Neural crest cell (in vitro differentiated cells): ENCODE measurements around the gene LRRC15. TPM values are rescaled to one million over a fixed set of nuclear protein-coding genes. Genes with fewer than 3 reads are reported as not detected.

Experiments used
- DNase-seq: peaks from one replicate; pipeline ENCODE4 v3.0.0; 2021; ENCODE audit warnings: low read depth, mixed read lengths, low spot score
- H3K27ac Mint-ChIP-seq: one replicate; pipeline ENCODE4 v1.8.0; 2021; ENCODE audit warnings: mild to moderate bottlenecking, mixed read lengths; ENCODE audit not compliant: unreplicated experiment
- H3K27me3 Mint-ChIP-seq: 2 replicates; pipeline ENCODE4 v1.8.0; 2021; ENCODE audit warnings: low read depth, mild to moderate bottlenecking, mixed read lengths
- H3K36me3 Mint-ChIP-seq: 2 replicates; pipeline ENCODE4 v1.8.0; 2021; ENCODE audit warnings: low read depth, mild to moderate bottlenecking, mixed read lengths
- H3K4me1 Mint-ChIP-seq: 2 replicates; pipeline ENCODE4 v1.8.0; 2021; ENCODE audit warnings: mixed read lengths
- H3K4me3 Mint-ChIP-seq: one replicate; pipeline ENCODE4 v1.8.0; 2021; ENCODE audit warnings: mild to moderate bottlenecking, mixed read lengths
- H3K9me3 Mint-ChIP-seq: 2 replicates; pipeline ENCODE4 v1.8.0; 2021; ENCODE audit warnings: mixed read lengths
- CTCF ChIP-seq: fragments of 200-600 bp; sonication (generic); conservative IDR thresholded peaks from 2 replicates; pipeline ENCODE4 v1.5.0; 2021; ENCODE audit warnings: antibody characterized with exemption, mild to moderate bottlenecking
- long read RNA-seq: library from polyadenylated mRNA; unstranded; transcript quantifications from one replicate; pipeline ENCODE4 v2.0.0, GENCODE V29; 2020
- total RNA-seq: library from RNA; stranded (reverse); gene quantifications from 2 replicates; pipeline ENCODE4 v1.2.1, GENCODE V29; 2021

The LRRC15 gene
- not detected in 2 replicates for total RNA-seq
- long read RNA-seq, result 0 reads

- no peaks in the 10 kb centered on the region for H3K9me3 Mint-ChIP-seq
- DNase-seq, result no peak
- TF ChIP-seq CTCF, result no peak
- peaks cover 18% of the 10 kb centered on the region for H3K4me1 Mint-ChIP-seq
- no peak within 1 kb of the TSS for H3K4me3 Mint-ChIP-seq
- no peaks in the 10 kb centered on the region for H3K36me3 Mint-ChIP-seq
- peaks cover 49% of the 10 kb centered on the region for H3K27me3 Mint-ChIP-seq
- H3K27ac Mint-ChIP-seq, result no peak within 1 kb of the TSS
Measured at GRCh38 chr3:194369522-194370279, at the start of gene LRRC15. TSS of gene LRRC15 (minus strand) at chr3:194369743. CDS start at chr3:194361043, 8,700 bp downstream.

- Mint-ChIP-seq H3K9me3 (peaks cover 3% of the 10 kb centered on the region), H3K27me3 (no peaks in the 10 kb centered on the region), H3K36me3 (peaks cover 22% of the 10 kb centered on the region), H3K27ac (no peak overlapping the region), H3K4me3 (no peak overlapping the region), H3K4me1 (peaks cover 4% of the 10 kb centered on the region)
- TF ChIP-seq CTCF, result no peak
- DNase-seq, result no peak
Measured at GRCh38 chr3:194418671-194419070, 49.1 kb upstream of the LRRC15 start.

GRCh38 chr3:194407423-194407822 lies 37.9 kb upstream of the LRRC15 start:
- DNase-seq, result no peak
- Mint-ChIP-seq H3K9me3 (no peaks in the 10 kb centered on the region), H3K4me1 (peaks cover 19% of the 10 kb centered on the region), H3K27ac (no peak overlapping the region), H3K27me3 (no peaks in the 10 kb centered on the region), H3K4me3 (no peak overlapping the region), H3K36me3 (peaks cover 3% of the 10 kb centered on the region)
- no peak for TF ChIP-seq CTCF

DNA sequence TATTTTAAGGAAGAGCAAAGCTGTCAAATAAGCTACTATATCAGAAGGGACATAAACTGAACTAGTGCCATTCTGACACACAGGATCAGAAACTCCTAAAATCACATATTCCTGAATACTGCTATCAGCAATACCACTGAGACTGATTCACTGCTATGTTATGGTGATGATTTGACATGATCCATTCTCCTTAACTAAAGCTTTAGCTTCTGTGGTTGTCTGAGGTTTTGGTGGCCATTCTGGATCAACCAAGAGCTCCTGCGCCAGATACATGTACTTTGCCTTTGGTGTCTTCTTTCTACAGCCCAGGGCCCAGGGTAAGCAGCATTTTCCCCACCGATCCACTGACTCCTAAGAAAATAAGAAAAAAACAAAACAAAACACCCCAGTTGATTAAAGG lies 36.2 kb upstream of the LRRC15 start:
- H3K4me1 Mint-ChIP-seq, result peaks cover 32% of the 10 kb centered on the region
- TF ChIP-seq CTCF, result no peak
- no peaks in the 10 kb centered on the region for H3K9me3 Mint-ChIP-seq

DNA sequence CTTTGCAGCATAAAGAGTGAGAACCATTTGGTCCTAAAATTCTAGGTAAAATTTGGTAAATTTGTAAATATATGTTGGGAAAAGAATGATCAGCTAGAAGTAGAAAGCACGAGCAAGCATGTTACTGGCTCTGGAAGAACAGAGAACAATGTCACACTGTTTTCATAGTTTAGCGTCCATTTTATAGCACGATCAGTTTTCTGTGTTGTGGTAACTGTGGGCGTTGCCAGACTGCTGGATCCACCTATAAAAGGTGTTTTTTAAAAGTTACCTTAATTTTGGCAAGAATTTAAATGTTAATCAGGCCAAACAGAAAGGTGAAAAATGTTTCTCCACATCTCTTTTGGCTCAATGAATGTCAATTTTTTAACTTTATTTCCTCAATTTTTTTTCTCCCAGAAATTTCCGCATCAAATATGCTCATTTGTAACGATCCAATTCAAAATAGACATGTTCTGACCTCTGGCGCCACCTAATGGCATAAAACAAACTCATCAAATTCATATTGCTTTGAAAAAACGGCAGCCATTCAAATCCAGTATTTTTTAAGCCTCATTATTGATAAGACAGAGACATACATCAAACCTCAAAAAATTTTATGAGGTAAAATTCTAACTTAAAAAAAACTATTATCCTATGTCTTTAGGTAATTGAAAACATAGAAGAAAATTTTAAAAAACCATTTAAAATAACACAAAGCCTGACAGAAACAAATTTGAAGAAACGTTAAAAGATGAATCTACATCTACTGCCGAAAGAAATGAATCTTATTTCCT lies 35.0 kb upstream of the LRRC15 start:
- TF ChIP-seq CTCF, result peak; percentile 88

More for the DNA sequence above, 36.2 kb upstream of the LRRC15 start:
- no peaks in the 10 kb centered on the region for H3K27me3 Mint-ChIP-seq
- H3K4me3 Mint-ChIP-seq, result no peak overlapping the region
- H3K36me3 Mint-ChIP-seq, result peaks cover 3% of the 10 kb centered on the region
- no peak overlapping the region for H3K27ac Mint-ChIP-seq
- DNase-seq, result no peak

More for the DNA sequence above, 35.0 kb upstream of the LRRC15 start:
- no peak for DNase-seq
- Mint-ChIP-seq H3K27ac (no peak overlapping the region), H3K4me3 (no peak overlapping the region), H3K27me3 (no peaks in the 10 kb centered on the region), H3K36me3 (peaks cover 3% of the 10 kb centered on the region), H3K4me1 (peaks cover 32% of the 10 kb centered on the region), H3K9me3 (no peaks in the 10 kb centered on the region)
